Ishikawa (cell line): ENCODE results near the gene LRRFIP2.

Experiments
- CEBPB ChIP-seq: IDR thresholded peaks from 2 replicates; pipeline ENCODE4 v1.6.1; 2012
- RAD21 ChIP-seq: IDR thresholded peaks from 2 replicates; pipeline ENCODE4 v1.6.1; 2012; ENCODE audit warnings: low read depth
- REST ChIP-seq: IDR thresholded peaks from 2 replicates; pipeline ENCODE4 v1.6.1; 2012; ENCODE audit warnings: low read depth, mild to moderate bottlenecking
- TF ChIP-seq, protein P1 (sequence below): IDR thresholded peaks from 2 replicates; pipeline ENCODE4 v1.6.1; 2012
- TF ChIP-seq, protein P2 (sequence below): IDR thresholded peaks from 2 replicates; pipeline ENCODE4 v1.6.1; 2012

DNA sequence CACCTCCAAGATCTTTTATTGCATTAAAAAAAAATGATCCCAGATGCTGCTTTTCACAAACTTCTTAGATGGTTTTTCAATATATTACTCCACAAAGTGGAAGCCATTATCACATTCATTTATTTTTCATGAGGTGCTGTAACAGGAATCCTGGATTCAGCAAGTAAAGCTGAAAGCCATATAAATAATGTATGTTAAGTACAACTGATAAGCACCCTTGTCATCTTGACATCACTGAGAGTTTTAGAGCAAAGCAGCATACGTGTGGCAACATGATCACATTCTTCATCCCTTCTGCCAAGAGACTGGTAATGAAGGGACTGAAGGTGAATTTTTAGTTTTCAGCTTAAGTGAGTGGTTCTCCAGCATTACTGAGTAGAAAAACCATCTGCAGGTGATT is 44.9 kb upstream of the LRRFIP2 start:
- TF ChIP-seq REST (no peak), RAD21 (no peak), CEBPB (no peak)
- TF ChIP-seq, protein P1, sequence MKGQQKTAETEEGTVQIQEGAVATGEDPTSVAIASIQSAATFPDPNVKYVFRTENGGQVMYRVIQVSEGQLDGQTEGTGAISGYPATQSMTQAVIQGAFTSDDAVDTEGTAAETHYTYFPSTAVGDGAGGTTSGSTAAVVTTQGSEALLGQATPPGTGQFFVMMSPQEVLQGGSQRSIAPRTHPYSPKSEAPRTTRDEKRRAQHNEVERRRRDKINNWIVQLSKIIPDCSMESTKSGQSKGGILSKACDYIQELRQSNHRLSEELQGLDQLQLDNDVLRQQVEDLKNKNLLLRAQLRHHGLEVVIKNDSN, result no peak
- TF ChIP-seq, protein P2, sequence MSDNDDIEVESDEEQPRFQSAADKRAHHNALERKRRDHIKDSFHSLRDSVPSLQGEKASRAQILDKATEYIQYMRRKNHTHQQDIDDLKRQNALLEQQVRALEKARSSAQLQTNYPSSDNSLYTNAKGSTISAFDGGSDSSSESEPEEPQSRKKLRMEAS, result no peak
